K562 (cell line): Measurements from ENCODE around the gene TP63. TPM values are rescaled to one million over a fixed set of nuclear protein-coding genes. Genes with fewer than 3 reads are reported as not detected.

Experiments
- ATAC-seq: fragments of 200-7000 bp; cut with Tn5 transposase; 3 replicates; pipeline ENCODE4 v1.9.1; 2020; ENCODE audit warnings: moderate library complexity
- BruUV-seq: library from RNA; stranded (reverse); fragments of 400-500 nt; replicated peaks from 2 replicates; lab custom pipeline; 2021; lab: Mats Ljungman, UMichigan
- CTCF ChIA-PET: fragments of 300-600 bp; formaldehyde crosslinking; extraction: SDS; loops from one replicate; lab custom pipeline; 2021; ENCODE audit warnings: low intra/inter-chr PET ratio; lab: Yijun Ruan, JAX
- POLR2A ChIA-PET: fragments of 300-600, 350-650 bp; sonication (Branson Sonifier 250); formaldehyde crosslinking; extraction: SDS; loops from one replicate; lab custom pipeline; 2021; ENCODE audit warnings: antibody characterized with exemption, inconsistent platforms; lab: Yijun Ruan, JAX
- DNase-seq, 4 experiments: peaks; one replicate each; pipeline versions ENCODE4 v3.0.0 to v3.0.0-alpha.2; 2011 to 2018; ENCODE audit warnings: low spot score in 3 of 4, mixed read lengths in 3 of 4; ENCODE audit errors: extremely low read depth in 1 of 4
- FAIRE-seq: peaks from 2 replicates; lab custom pipeline; 2011; peaks lifted over from hg19 to GRCh38; lab: Jason Lieb, UNC
- H2AFZ ChIP-seq: 2 replicates; pipeline ENCODE4 v1.6.0; 2011; ENCODE audit warnings: low read depth, low read length, control low read depth, inconsistent platforms
- H3K27ac ChIP-seq: fragments of 200-600 bp; 3 replicates; pipeline ENCODE4 v1.8.0; 2011; ENCODE audit warnings: low read depth, mild to moderate bottlenecking, control low read depth, inconsistent platforms, low read length, moderate library complexity, mixed read lengths; ENCODE audit errors: extremely low read depth
- H3K27me3 ChIP-seq, 2 experiments: fragments of 300-600 bp in 1 of 2; 2 replicates in 1 of 2; 3 replicates in 1 of 2; pipeline versions ENCODE4 v1.6.0 to v1.8.0; 2011; ENCODE audit warnings: inconsistent platforms in 2 of 2, low read length in 2 of 2, mild to moderate bottlenecking in 1 of 2, mixed read lengths in 1 of 2, moderate library complexity in 1 of 2; ENCODE audit not compliant: control insufficient read depth in 2 of 2, insufficient read depth in 2 of 2
- H3K36me3 ChIP-seq: fragments of 300-600 bp; 3 replicates; pipeline ENCODE4 v1.8.0; 2011; ENCODE audit warnings: mild to moderate bottlenecking, low read length, inconsistent platforms; ENCODE audit not compliant: control insufficient read depth, insufficient read depth
- H3K4me1 ChIP-seq, 2 experiments: fragments of 200-600 bp in 1 of 2; replicated peaks in 1 of 2; 2 replicates in 1 of 2; 3 replicates in 1 of 2; pipeline versions ENCODE4 v1.5.1 to v1.8.0; 2011; ENCODE audit warnings: inconsistent platforms in 2 of 2, low read length in 2 of 2, mild to moderate bottlenecking in 1 of 2, mixed read lengths in 1 of 2, moderate library complexity in 1 of 2; ENCODE audit not compliant: control insufficient read depth in 2 of 2, insufficient read depth in 2 of 2
- H3K4me2 ChIP-seq: 2 replicates; pipeline ENCODE4 v1.6.1; 2011; ENCODE audit warnings: low read length, control low read depth, inconsistent platforms, mixed read lengths; ENCODE audit not compliant: insufficient read depth
- H3K4me3 ChIP-seq: fragments of 200-600 bp; sonication (generic), shearing (Covaris generic); 2 replicates; pipeline ENCODE4 v1.5.1; 2016; ENCODE audit warnings: control low read depth, inconsistent platforms
- H3K79me2 ChIP-seq: fragments of 200-600 bp; 3 replicates; pipeline ENCODE4 v1.8.0; 2011; ENCODE audit warnings: low read length, inconsistent platforms; ENCODE audit not compliant: control insufficient read depth, insufficient read depth
- H3K9ac ChIP-seq, 2 experiments: 2 replicates each; pipeline versions ENCODE4 v1.6.0 to v1.6.1; 2011; ENCODE audit warnings: low read depth in 2 of 2, low read length in 2 of 2, control low read depth in 1 of 2, inconsistent platforms in 1 of 2, mild to moderate bottlenecking in 1 of 2, mixed read lengths in 1 of 2; ENCODE audit not compliant: insufficient read depth in 1 of 2
- H3K9me1 ChIP-seq: one replicate; pipeline ENCODE4 v1.6.0; 2011; ENCODE audit warnings: inconsistent platforms, mild to moderate bottlenecking, low read length, moderate library complexity; ENCODE audit not compliant: control insufficient read depth, insufficient read depth
- H3K9me3 ChIP-seq: replicated peaks from 2 replicates; pipeline ENCODE4 v1.5.1; 2011; ENCODE audit warnings: low read depth, low read length, inconsistent platforms; ENCODE audit not compliant: control insufficient read depth, insufficient read depth
- H4K20me1 ChIP-seq: replicated peaks from 2 replicates; pipeline ENCODE4 v1.6.1; 2011; ENCODE audit warnings: low read length, inconsistent platforms, mixed read lengths; ENCODE audit not compliant: control insufficient read depth, insufficient read depth
- BCOR ChIP-seq: fragments of 450-650 bp; IDR thresholded peaks from 2 replicates; pipeline ENCODE4 v1.6.1; 2016
- HLTF ChIP-seq: fragments of 450-650 bp; IDR thresholded peaks from 2 replicates; pipeline ENCODE4 v1.6.1; 2016
- POLR3G ChIP-seq: IDR thresholded peaks from 2 replicates; pipeline ENCODE4 v1.6.1; 2011; ENCODE audit not compliant: insufficient read length, insufficient replicate concordance; ENCODE audit errors: extremely low read depth
- RFX7 ChIP-seq: fragments of 250-450 bp; sonication (Bioruptor Pico); IDR thresholded peaks from 2 replicates; pipeline ENCODE4 v1.5.1; 2021; ENCODE audit warnings: mild to moderate bottlenecking
- SPI1 ChIP-seq: IDR thresholded peaks from 2 replicates; pipeline ENCODE4 v1.6.1; 2011; ENCODE audit warnings: low read depth, low read length, control low read depth, borderline replicate concordance
- SRSF3 ChIP-seq: fragments of 200-400 bp; formaldehyde crosslinking; IDR thresholded peaks from 2 replicates; pipeline ENCODE4 v1.6.1; 2016; ENCODE audit warnings: mild to moderate bottlenecking, low read length, moderate library complexity; ENCODE audit not compliant: insufficient read depth
- ZNF197 ChIP-seq: fragments of 200-800 bp; sonication (Bioruptor generic); IDR thresholded peaks from 2 replicates; pipeline ENCODE4 v1.6.1; 2016; ENCODE audit warnings: low read depth, missing genetic modification characterization, missing compliant biosample characterization
- WGBS: fragments of 100-300 bp; shearing (Covaris generic); methylation state at CpG from one replicate; pipeline ENCODE4 v1.1.6; 2016; ENCODE audit warnings: low coverage, mixed read lengths; ENCODE audit not compliant: insufficient coverage; ENCODE audit errors: missing lambda C conversion rate; 5-methylcytosine and 5-hydroxymethylcytosine counted together
- in situ Hi-C: fragments of 300-500 bp; cut with MboI; formaldehyde crosslinking; loops from 4 replicates; pipeline ENCODE4 v1.15.0; 2018; ENCODE audit warnings: inconsistent platforms, mixed read lengths
- intact Hi-C: fragments of 100-400 bp; cut with micrococcal nuclease; formaldehyde crosslinking; loops from 2 replicates; pipeline ENCODE4 v1.14.2; 2022
- polyA plus RNA-seq, 8 experiments: library from polyadenylated mRNA; depleted of rRNA in 4 of 8; stranded (reverse) in 5 of 8; unstranded in 3 of 8; fragments of >200 nt; fragmentation: Nextera tagmentation in 2 of 8; fragmentation: Illumina TruSeq in 1 of 8; extraction: Ambion mirVana in 2 of 8; extraction: Trizol in 1 of 8; gene quantifications; 2 replicates each; pipeline versions ENCODE4 v1.2.1 to v1.2.3, GENCODE V29; 2011 to 2014; ENCODE audit warnings: inconsistent platforms in 1 of 8, missing spikeins in 1 of 8
- total RNA-seq, 7 experiments: library from RNA; depleted of rRNA in 6 of 7; stranded (reverse); fragments of >200 nt in 6 of 7; fragmentation: Illumina TruSeq in 2 of 7; extraction: Trizol in 2 of 7; gene quantifications; 2 replicates each; pipeline versions ENCODE4 v1.2.1 to v1.2.3, GENCODE V29; 2011 to 2021; ENCODE audit warnings: low replicate concordance in 1 of 7
- TF ChIP-seq, protein P1 (sequence below): fragments of 200-400 bp; formaldehyde crosslinking; IDR thresholded peaks from 2 replicates; pipeline ENCODE4 v1.6.1; 2017; ENCODE audit warnings: mild to moderate bottlenecking, low read depth, low read length, moderate library complexity
- TF ChIP-seq, protein P2 (sequence below): fragments of 450-650 bp; IDR thresholded peaks from 2 replicates; pipeline ENCODE4 v1.6.1; 2016; ENCODE audit warnings: low read depth, mild to moderate bottlenecking, moderate library complexity
- TF ChIP-seq, protein P3 (sequence below): fragments of 250-450 bp; sonication (Bioruptor Pico); IDR thresholded peaks from 2 replicates; pipeline ENCODE4 v1.5.0; 2021; ENCODE audit warnings: mild to moderate bottlenecking, borderline replicate concordance
- TF ChIP-seq, protein P4 (sequence below): sonication (generic); formaldehyde crosslinking; IDR thresholded peaks from 2 replicates; pipeline ENCODE4 v1.8.0; 2022; ENCODE audit warnings: mild to moderate bottlenecking, missing genetic modification reagents
- TF ChIP-seq, protein P5 (sequence below): fragments of 450-650 bp; formaldehyde crosslinking; IDR thresholded peaks from 2 replicates; pipeline ENCODE4 v1.4.0; 2020; ENCODE audit warnings: mild to moderate bottlenecking, moderate library complexity

TP63 gene
- total and polyA plus RNA-seq, 9 of the 15 experiments (the other 6 are each of a cell fraction or from before 2014, with no cell fraction given) = 0.32 to 1.4 (median 0.50) TPM

DNA sequence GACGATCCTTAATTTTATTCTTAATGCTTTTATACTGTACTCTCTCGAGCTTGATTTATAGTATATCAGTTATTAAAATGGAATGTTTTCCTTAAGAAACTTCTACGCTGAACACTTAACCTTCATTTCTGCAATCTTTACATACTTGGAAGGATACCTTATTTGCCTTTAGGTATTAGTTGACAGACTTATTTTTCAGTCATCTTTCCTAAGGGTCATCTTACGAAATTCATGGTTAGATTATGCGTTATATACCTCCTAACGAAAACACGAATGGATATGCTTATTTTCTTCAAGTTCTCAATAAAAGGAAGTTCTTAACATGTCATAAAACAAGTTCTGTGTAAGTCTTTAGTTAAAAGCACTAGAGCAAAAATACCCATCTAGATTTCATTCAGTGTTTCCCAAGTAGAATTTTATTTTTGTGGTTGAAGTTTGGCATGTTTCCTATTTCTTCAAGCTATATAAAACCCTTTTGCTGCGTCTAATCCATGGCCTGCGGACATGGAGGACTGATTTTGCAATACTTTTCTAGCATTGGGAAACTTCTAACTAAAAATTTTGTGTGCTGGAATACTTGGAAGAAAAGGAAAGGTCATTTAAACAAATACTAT, 231.3 kb downstream of the TP63 start (continued):
- TF ChIP-seq, protein P1, sequence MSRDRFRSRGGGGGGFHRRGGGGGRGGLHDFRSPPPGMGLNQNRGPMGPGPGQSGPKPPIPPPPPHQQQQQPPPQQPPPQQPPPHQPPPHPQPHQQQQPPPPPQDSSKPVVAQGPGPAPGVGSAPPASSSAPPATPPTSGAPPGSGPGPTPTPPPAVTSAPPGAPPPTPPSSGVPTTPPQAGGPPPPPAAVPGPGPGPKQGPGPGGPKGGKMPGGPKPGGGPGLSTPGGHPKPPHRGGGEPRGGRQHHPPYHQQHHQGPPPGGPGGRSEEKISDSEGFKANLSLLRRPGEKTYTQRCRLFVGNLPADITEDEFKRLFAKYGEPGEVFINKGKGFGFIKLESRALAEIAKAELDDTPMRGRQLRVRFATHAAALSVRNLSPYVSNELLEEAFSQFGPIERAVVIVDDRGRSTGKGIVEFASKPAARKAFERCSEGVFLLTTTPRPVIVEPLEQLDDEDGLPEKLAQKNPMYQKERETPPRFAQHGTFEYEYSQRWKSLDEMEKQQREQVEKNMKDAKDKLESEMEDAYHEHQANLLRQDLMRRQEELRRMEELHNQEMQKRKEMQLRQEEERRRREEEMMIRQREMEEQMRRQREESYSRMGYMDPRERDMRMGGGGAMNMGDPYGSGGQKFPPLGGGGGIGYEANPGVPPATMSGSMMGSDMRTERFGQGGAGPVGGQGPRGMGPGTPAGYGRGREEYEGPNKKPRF = no peak
- TF ChIP-seq, protein P2, sequence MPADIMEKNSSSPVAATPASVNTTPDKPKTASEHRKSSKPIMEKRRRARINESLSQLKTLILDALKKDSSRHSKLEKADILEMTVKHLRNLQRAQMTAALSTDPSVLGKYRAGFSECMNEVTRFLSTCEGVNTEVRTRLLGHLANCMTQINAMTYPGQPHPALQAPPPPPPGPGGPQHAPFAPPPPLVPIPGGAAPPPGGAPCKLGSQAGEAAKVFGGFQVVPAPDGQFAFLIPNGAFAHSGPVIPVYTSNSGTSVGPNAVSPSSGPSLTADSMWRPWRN = no peak

- Histone ChIP-seq H3K27ac (no peak overlapping the region), H4K20me1 (no peaks in the 10 kb centered on the region), H3K9me1 (no peaks in the 10 kb centered on the region), H3K79me2 (no peaks in the 10 kb centered on the region), H3K4me1 (no peaks in the 10 kb centered on the region), H3K4me2 (no peak overlapping the region), H3K36me3 (no peaks in the 10 kb centered on the region), H3K9ac (no peak overlapping the region), H3K4me3 (no peak overlapping the region), H3K9me3 (no peaks in the 10 kb centered on the region), H3K27me3 (no peaks in the 10 kb centered on the region), H2AFZ (no peak overlapping the region)
- ATAC-seq = no peak
- in situ Hi-C loops = no loop called here
- WGBS = 3% methylated on average over 3 of the region's 3 CpGs
- intact Hi-C loops = no loop called here
- no peak for DNase-seq
- BruUV-seq = no TSS peak
- no peak for FAIRE-seq
- CTCF ChIA-PET = no interaction called here
- POLR2A ChIA-PET = no interaction called here
- TF ChIP-seq SRSF3 = no peak
- TF ChIP-seq ZNF197 (CRISPR knock-in tag) = no peak
- no peak for TF ChIP-seq BCOR
- TF ChIP-seq RFX7 (CRISPR knock-in tag) = no peak
- no peak for TF ChIP-seq POLR3G
- no peak for TF ChIP-seq SPI1
- TF ChIP-seq, protein P3, sequence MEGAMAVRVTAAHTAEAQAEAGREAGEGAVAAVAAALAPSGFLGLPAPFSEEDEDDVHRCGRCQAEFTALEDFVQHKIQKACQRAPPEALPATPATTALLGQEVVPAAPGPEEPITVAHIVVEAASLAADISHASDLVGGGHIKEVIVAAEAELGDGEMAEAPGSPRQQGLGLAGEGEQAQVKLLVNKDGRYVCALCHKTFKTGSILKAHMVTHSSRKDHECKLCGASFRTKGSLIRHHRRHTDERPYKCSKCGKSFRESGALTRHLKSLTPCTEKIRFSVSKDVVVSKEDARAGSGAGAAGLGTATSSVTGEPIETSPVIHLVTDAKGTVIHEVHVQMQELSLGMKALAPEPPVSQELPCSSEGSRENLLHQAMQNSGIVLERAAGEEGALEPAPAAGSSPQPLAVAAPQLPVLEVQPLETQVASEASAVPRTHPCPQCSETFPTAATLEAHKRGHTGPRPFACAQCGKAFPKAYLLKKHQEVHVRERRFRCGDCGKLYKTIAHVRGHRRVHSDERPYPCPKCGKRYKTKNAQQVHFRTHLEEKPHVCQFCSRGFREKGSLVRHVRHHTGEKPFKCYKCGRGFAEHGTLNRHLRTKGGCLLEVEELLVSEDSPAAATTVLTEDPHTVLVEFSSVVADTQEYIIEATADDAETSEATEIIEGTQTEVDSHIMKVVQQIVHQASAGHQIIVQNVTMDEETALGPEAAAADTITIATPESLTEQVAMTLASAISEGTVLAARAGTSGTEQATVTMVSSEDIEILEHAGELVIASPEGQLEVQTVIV (CRISPR knock-in tag) = no peak
- no peak for TF ChIP-seq HLTF
- TF ChIP-seq, protein P4, sequence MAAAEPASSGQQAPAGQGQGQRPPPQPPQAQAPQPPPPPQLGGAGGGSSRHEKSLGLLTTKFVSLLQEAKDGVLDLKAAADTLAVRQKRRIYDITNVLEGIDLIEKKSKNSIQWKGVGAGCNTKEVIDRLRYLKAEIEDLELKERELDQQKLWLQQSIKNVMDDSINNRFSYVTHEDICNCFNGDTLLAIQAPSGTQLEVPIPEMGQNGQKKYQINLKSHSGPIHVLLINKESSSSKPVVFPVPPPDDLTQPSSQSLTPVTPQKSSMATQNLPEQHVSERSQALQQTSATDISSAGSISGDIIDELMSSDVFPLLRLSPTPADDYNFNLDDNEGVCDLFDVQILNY (CRISPR knock-in tag) = no peak
- TF ChIP-seq, protein P5, sequence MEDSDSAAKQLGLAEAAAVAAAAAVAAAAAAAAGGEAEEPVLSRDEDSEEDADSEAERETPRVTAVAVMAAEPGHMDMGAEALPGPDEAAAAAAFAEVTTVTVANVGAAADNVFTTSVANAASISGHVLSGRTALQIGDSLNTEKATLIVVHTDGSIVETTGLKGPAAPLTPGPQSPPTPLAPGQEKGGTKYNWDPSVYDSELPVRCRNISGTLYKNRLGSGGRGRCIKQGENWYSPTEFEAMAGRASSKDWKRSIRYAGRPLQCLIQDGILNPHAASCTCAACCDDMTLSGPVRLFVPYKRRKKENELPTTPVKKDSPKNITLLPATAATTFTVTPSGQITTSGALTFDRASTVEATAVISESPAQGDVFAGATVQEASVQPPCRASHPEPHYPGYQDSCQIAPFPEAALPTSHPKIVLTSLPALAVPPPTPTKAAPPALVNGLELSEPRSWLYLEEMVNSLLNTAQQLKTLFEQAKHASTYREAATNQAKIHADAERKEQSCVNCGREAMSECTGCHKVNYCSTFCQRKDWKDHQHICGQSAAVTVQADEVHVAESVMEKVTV (CRISPR knock-in tag) = no peak
These were observed 231.8 kb downstream of the TP63 start for GRCh38 chr3:189863031-189863430.
